IPS-11a (cell line): Measurements from ENCODE around the gene ZDHHC7.
"Not testable (repeated sequence)": the region's sequence is repeated elsewhere in the genome, so short reads cannot be mapped to it uniquely, and the experiment has no call there.

ENCODE experiments used
- H3K4me3 ChIP-seq: one replicate; pipeline ENCODE4 v1.5.1; 2013; ENCODE audit warnings: low read depth, low read length, control low read depth

The ZDHHC7 gene, protein sequence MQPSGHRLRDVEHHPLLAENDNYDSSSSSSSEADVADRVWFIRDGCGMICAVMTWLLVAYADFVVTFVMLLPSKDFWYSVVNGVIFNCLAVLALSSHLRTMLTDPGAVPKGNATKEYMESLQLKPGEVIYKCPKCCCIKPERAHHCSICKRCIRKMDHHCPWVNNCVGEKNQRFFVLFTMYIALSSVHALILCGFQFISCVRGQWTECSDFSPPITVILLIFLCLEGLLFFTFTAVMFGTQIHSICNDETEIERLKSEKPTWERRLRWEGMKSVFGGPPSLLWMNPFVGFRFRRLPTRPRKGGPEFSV

DNA sequence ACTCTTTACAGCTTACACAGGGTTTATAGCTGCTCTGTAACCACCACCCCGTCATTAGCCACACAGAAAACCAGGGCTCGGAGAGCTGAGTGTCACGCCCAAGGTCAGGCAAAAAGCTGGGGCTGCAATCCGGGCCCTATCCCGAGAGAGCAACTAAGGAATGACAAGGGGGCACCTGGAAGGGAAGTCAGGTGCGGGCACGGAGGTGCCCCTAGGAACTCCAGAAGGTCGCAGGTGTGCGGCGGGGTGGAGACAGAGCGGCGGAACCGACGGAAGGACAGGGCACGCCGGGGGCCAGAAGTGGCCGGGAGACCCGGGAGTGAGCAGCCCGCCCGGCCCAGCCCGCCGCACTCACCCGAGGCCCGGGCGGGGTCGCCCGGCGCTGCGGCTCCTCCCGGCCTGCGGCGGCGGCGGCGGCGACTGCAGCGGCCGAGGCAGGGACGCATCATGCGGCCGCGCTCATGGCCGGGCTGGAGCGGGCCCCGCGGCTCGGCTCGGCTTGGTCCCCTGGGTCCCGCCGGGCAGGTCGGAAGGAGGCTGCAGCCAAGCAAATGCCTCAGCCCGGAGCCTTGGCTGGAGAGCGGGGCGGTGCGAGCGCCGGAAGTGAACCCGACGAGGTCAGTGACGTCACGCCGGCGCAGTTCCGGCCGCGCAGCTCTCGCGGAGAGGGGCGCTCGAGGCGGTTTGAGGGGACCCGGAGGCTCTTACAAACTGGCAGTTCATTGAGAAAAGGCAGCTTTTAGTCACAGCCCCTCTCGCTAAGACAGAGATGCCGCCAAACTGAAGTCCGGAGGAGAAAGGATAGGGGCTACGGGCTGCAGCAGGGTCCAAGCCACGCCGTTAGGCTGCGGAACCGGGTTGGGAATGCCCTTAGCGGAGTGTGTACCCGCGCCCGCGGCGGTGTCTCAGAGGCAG lies at the start of gene ZDHHC7:
Gene ZDHHC7, minus strand, starts transcription at position 605 of the 915 bp plus-strand sequence. CDS start 20,917 bp downstream, outside the sequence.
- H3K4me3 ChIP-seq: peak within 1 kb of the TSS; percentile 96

DNA sequence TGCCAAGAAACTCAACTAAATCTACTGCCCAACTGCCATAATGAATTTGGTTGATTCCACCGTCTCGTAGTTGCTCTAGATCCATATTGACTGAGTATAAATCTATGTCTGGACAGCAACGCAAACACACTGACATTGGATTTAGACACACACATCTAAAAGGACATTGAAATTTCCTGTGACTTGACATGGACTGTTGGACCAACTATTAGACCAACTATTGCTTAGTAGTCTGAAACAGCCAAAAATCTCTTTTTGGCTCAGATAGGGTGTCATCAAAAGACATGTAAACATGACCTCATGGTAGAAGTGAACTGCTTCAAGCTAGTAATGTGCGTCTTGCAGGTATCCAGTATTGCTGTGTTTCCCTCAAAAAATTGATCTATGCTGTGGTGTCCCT lies 47.6 kb upstream of the ZDHHC7 start:
- H3K4me3 ChIP-seq: no peak overlapping the region

DNA sequence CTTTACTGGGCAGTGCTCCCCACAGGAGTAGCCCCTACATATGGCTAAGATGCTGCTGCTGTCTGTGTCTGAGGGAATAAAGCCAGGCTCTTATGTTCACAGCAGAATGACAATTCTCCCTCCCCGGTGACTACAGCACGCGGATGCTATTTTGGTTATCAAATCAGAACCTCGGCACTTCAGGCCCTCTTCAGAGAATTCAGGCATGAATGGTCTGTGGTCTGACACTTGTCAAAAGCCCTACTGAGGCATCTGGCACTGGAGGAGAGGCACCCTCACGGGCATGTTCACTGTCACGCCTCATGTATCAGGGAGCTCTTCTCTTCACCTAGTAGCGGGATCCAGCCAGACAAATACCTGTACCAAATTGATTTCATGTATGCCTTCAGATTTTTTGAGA lies 46.6 kb upstream of the ZDHHC7 start:
- no peak overlapping the region for H3K4me3 ChIP-seq

DNA sequence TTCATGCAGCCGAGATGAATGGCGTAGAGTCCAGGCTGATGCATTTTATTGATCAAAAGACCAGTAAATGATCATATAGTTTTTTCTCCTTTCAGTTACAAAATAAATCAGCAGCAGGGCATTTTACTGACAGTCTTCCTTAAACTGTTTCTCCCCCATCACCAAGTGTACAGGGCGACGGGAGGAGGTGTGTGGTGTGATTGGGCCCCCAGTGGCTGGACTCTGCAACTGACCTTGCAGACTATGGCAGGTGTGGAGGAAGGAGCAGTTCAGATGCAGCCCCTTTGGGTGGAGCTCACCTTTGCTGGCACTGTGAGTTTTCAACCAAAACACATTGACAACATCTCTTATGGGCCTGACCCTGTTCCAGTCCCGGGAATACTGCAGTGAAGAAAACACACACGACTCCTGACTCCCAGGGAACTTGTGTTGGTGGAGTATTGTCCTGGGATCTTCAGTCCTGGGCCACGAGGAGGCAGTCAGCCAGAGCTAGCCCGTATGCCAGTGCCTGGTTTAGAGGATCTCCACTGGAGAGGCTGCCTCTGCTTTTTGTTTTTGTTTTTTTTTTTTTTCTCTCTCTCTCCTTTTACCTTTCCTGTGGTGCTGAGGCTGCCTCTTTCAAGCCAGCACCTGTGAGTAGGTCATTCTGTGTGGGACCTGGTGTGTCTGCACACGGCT lies 46.0 kb upstream of the ZDHHC7 start:
- no peak overlapping the region for H3K4me3 ChIP-seq

DNA sequence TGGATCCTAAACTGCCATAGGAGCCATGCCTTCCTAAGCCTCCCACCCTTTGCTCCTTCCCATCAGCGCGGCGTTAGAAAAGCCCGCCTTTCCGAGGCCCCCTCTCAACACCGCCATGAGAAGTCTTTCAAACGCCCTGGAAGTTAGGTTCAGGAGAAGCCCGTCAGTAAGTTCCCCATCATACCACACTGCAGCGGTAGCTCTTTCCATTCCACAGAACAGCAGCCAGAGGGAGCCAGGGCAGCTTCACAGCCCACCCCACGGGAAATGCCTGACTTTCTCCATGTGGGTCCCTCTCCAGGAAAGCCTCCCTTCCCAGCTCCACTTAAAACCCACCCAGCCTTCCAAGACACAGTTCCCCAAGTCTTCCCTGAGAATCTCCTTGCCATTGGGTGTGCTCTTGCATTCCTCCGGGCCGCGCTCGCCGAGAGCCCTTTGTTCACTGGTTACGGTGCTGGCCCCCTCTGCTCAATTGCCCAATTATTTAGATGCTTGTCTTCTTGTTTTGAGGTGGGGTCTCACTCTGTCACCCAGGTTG lies 44.9 kb upstream of the ZDHHC7 start:
- H3K4me3 ChIP-seq: no peak overlapping the region

DNA sequence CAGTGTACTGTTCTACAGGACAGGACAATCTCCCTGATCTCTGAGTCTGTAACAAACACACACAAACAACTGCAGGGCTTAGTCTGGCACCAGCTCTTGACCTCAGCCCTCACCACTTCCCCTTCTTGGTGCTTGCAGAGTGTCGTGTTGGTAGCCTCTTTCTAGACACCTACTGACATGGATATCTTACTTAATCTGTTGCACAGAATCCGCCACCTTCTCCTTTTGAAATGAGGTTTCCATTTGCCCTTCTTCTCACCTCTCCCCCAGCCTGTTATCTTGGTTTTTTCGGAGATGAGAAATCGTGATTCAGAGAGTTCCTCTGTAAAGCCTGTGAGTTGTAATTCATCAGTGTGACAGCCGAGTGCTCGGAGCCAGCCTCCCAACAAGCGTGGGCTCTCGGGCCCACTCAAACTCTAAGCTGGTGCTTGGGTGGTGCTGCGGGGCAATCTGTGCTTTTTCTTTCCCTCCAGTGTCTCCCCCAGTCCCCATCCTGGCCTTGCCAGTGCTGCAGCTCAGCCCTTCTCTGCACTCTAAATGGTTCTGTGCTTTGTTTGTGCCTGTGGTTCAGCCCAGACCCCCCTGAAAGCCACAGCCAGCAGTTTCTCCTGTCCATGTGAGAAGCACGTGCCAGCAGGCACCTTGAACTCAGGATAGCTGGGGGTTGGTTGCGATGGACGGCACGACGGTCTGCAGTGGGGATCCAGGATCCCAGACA lies 44.3 kb upstream of the ZDHHC7 start:
- H3K4me3 ChIP-seq: no peak overlapping the region

DNA sequence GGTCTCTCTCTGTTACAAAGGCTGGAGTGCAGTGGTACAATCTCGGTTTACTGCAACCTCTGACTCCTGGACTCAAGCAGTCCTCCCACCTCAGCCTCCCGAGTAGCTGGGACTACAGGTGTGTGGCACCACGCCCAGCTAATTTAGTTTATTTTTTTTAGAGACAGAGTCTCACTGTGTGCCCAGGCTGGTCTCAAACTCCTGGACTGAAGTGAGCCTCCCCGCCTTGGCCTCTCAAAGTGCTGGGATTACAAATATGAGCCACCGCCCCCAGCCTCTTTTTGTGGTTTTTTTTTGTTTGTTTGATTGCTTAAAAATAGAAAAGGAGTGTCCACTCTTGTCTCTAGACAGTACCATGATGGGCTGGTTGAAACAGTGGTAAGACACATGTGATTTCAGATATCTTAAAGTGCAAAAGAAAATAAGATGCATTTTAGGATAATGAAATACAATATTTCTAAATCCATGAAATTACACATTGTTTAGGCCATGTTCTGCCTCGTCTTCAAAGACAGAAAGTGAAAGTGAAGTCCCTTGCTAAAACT lies 43.7 kb upstream of the ZDHHC7 start:
- no peak overlapping the region for H3K4me3 ChIP-seq

DNA sequence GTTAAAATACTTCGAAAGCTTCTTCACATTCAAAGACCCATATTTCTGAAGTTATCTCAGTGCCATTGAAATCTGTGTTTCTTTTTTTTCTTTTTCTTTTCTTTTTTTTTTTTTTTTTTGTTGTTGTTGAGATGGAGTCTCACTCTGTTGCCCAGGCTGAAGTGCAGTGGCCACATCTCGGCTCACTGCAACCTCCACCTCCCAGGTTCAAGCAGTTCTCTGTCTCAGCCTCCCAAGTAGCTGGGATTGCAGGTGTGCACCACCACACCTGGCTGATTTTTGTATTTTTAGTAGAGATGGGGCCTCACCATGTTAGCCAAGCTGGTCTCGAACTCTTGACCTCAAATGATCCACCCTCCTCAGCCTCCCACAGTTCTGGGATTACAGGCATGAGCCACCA lies 43.0 kb upstream of the ZDHHC7 start:
- H3K4me3 ChIP-seq: not testable (repeated sequence)

DNA sequence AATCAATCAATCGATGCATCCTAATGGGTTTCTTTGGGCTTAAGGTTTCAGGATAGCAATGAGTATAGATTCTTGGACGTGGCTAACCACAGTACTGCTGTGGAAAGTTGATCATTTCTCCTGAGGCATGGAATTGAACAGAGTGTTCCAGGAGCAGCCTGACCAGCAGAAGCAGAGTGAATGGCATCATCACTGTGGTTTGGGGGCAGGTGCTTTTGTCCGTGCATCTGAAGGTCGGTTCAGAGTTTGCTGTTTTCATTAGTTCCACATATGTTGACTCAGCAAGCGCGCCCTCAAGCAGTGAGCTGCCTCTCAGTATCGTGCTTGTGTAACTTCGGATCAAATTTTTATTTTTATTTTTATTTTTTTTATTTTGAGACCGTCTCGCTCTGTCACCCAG lies 41.2 kb upstream of the ZDHHC7 start:
- H3K4me3 ChIP-seq: no peak overlapping the region

DNA sequence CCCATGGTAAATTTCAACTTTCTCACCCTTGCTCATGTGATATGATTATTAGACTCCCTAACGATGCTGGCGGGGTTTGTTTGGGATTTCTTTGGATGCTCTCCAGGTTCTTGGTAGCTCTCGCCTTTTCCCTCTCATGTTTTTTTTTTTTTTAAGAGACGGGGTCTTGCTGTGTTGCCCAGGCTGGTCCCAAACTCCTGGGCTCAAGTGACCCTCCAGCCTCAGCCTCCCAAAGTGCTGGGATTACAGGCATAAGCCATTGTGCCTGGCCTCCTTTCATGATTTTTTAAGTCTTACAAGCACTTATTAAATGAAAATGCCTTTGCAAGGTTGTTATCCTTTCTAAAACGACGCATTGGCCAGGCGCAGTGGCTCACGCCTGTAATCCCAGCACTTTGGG lies 40.3 kb upstream of the ZDHHC7 start:
- H3K4me3 ChIP-seq: no peak overlapping the region

DNA sequence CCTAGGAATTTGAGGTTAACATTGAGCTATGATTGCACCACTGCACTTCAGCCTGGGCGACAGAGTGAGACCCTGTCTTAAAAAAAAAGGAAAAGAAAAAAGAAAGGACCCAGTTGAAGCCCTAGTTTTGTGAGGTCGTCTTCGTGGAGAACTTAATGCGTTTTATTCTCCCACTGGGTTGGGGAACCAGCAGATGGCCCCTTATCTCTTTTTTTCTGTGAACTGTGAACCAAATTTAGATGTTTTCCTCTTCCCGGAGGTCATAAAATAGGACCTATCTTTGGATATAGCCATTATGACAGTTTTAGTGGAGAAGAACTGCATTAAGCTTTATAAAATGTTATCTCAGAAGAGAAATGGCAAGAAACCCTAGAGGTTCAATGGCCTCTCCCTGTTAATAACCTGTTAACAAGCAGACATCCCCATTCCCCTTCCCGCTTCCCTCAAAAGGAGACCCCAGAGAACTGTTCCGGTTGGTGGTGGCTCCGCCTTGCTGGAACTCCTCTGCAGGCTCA lies 39.8 kb upstream of the ZDHHC7 start:
- H3K4me3 ChIP-seq: no peak overlapping the region

DNA sequence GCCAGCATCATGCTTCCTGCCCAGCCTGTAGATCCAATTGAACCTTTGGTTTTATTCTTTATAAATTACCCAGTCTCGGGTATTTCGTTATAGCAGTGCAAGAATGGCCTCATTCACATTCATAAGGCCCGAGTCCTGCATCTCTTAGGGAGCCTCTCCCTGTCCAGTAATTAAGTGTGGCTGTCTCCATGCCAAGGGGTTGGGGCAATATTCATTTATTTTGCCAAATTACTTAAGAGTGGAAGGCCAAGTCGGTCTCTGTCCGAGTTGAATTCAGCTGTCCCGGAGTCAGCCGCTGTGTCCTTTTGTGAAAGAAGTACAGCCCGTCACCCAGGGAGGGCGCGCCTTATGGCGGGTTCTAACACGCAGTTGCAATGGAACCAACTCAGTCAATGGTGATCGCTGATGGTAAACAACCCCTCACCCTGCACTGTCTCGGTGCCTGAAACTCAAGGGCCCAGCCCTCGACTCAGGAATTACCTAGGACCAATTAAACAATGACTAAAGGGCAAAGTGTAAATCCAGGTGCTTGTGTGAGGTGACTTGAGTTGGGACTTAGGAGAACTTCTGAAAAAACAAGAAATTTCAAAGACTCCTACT lies 38.5 kb upstream of the ZDHHC7 start:
- no peak overlapping the region for H3K4me3 ChIP-seq

DNA sequence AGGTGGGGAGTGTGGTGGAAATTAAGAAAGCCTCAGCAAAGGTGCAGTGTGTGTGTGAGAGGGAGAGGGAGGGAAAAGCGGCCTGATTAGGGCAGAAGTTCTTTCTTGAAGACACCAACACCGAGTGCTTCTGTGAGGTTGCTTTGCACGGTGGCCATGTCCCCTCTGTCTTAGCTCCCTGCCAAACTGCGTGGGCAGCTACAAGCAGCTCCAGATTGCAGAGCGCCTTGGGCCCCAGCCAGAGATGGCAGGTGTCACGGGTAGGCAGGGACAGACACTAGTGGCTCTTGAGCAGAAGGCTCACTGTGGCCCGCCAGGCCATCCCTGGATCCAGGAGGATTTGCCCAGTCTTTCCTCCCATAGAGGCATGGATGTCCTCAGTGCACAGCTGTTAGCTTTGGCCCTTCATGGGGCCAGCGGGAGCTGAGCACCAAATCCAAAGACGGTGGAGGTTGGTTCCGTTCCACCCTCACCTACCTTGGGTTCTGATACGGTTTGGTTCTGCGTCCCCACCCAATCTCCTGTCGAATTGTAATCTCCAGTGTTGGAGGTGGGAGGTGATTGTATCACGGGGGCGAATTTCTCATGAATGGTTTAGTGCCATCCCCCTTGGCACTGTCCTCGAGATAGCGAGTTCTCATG lies 37.7 kb upstream of the ZDHHC7 start:
- no peak overlapping the region for H3K4me3 ChIP-seq

DNA sequence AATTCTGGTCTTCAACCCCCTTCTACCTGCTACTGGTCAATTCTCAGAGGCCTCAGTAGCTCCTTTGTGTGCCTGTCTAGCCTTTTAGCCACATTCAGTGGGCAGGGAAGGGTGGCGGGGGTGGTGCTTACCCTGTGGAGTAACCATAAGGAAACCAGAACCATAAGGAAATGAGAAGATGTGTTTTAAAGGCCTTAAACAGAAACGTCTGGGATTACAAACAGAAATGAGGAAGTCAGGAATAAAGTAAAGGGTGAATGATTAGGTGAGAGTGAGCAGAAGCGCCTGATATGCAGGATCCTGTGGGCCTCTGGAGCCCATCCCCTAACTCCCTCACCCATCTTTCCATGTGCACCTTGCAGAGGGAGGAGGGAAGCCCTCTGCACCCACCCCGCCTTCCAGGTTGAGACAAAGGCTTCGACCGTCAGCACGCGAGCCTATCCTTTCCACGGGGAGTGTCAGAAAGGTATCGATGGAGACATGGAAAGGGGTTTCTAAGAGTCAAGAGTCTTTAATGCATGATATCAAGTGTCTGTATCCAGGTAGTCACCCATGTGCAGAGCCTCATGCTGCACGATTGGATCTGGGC lies 36.6 kb upstream of the ZDHHC7 start:
- H3K4me3 ChIP-seq: no peak overlapping the region

DNA sequence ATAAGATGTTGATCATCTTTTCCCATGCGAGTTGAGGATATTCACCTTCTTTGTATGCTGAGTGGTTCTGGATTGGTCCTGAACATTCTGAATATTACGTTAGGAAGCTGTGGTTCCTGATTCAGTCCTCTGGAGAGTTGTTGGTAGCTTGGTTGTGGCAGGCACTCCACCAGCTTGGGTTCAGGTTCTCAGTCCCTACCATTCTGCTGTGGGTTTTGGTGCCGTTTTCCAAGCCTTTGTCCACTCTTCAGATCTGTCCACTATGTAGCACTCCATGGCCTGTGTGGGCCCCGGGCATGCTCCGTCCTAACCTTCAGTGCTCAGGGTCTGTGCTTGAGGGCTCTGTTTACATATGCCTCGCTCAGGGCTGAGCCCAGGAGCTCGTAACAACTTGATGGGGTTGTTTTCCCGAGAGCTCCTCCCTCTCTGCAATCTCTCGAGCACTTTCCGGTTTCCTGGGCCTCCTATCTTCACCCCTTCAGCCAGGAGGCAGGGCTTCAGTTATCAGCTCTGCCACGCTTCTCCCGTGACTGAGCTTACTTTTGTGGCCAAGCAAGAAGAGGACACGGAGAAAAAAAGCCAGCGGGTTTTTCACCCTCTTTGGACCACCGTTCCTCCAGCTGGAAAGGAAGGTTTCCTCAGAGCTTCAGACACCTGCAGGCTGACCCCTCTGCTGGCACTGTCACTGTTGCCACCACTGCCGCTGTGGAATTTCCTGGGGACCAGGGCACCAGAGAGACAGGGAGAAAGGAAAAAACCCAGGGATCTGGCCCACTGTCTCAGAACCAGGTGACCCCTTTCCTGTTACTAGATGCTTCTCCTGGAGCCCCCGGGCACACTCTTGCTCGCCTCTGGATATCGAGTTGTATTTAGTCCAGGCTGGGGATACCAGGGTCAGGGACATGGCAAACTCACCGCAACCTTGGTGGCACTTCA lies 35.9 kb upstream of the ZDHHC7 start:
- no peak overlapping the region for H3K4me3 ChIP-seq

DNA sequence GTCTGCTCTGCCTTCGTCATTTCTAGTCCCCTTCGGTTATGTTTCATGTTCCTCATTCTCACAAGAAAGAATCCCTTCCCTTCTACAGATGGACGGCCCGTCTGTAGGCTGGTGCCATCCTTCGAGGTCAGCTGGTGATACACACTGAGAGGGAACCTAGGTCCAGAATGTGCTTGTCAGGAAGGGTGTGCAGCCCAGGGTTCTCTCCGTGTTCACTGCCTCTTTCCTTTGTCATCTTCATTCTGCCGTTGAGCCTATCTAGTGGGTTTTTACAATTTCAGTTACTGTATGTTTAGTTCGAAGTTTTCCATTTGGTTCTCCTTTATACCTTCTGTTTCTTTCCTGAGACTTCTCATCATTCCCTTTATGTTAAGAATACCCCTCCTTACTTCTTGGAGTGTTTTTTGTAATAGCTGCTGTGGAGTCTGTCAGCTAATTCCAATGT lies 35.2 kb upstream of the ZDHHC7 start:
- no peak overlapping the region for H3K4me3 ChIP-seq

DNA sequence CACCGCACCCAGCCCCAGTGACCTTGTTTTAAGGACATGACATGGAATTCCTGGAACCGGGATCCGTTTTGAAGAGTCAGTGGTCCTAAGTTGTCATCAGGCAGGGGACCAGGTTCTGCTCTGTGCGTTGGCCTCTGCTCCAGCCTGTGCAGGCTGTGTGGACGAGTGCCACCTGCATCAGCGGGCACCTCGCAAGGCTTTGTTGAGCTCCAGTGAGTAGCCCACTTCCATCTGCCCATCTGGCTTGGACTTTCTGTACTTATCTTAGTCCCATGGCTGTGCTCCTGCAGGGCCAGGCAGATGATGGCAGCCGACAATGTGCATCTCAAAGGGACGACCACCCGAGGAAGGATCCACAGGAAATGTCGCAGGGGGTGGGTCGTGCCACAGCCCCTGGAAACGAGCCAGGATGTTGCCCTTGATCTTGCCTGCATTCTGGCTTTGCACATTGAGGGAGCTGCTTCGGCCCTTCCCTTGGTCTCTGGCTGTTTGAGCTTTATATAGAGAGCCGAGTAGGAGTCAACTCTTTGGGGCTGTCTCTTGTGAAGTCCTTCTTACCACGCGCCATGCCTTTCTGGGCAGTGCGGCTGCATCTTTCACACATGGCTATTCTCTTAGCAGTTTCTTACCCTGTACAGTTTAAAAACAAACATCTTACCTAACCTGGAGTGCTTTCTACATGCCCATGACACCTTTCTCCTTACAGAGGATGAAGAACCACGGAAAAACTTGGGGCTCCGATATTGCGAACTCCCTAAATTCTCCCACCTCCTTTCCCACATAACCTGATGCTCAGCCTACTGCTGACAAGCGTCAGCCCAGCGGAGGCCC lies 34.5 kb upstream of the ZDHHC7 start:
- H3K4me3 ChIP-seq: no peak overlapping the region
